Ishikawa (cell line): ENCODE measurements around the gene POLQ.

Experiments used
- CEBPB ChIP-seq: IDR thresholded peaks from 2 replicates; pipeline ENCODE4 v1.6.1; 2012
- CREB1 ChIP-seq: IDR thresholded peaks from 2 replicates; pipeline ENCODE4 v1.6.1; 2012; ENCODE audit warnings: low read depth
- EGR1 ChIP-seq: IDR thresholded peaks from 2 replicates; pipeline ENCODE4 v1.6.1; 2012
- EP300 ChIP-seq: IDR thresholded peaks from 2 replicates; pipeline ENCODE4 v1.6.1; 2012; ENCODE audit warnings: borderline replicate concordance
- FOXM1 ChIP-seq: IDR thresholded peaks from 2 replicates; pipeline ENCODE4 v1.6.1; 2012; ENCODE audit warnings: low read depth, borderline replicate concordance
- NFIC ChIP-seq: IDR thresholded peaks from 2 replicates; pipeline ENCODE4 v1.6.1; 2012
- RAD21 ChIP-seq: IDR thresholded peaks from 2 replicates; pipeline ENCODE4 v1.6.1; 2012; ENCODE audit warnings: low read depth
- REST ChIP-seq: IDR thresholded peaks from 2 replicates; pipeline ENCODE4 v1.6.1; 2012; ENCODE audit warnings: low read depth, mild to moderate bottlenecking
- TAF1 ChIP-seq: IDR thresholded peaks from 2 replicates; pipeline ENCODE4 v1.6.1; 2012; ENCODE audit warnings: low read depth, mild to moderate bottlenecking
- TCF12 ChIP-seq: IDR thresholded peaks from 2 replicates; pipeline ENCODE4 v1.6.1; 2012; ENCODE audit warnings: low read depth
- TEAD4 ChIP-seq: IDR thresholded peaks from 2 replicates; pipeline ENCODE4 v1.6.1; 2012
- YY1 ChIP-seq: IDR thresholded peaks from 2 replicates; pipeline ENCODE4 v1.6.1; 2012; ENCODE audit warnings: low read depth
- ZBTB7A ChIP-seq: IDR thresholded peaks from 2 replicates; pipeline ENCODE4 v1.6.1; 2012; ENCODE audit warnings: low read depth
- TF ChIP-seq, protein P1 (sequence below): IDR thresholded peaks from 2 replicates; pipeline ENCODE4 v1.6.1; 2012
- TF ChIP-seq, protein P2 (sequence below): IDR thresholded peaks from 2 replicates; pipeline ENCODE4 v1.6.1; 2012

POLQ gene

GRCh38 chr3:121488628-121489027, 57.2 kb downstream of the POLQ start:
- TF ChIP-seq CEBPB (no peak), YY1 (no peak), RAD21 (no peak), EGR1 (no peak)

DNA sequence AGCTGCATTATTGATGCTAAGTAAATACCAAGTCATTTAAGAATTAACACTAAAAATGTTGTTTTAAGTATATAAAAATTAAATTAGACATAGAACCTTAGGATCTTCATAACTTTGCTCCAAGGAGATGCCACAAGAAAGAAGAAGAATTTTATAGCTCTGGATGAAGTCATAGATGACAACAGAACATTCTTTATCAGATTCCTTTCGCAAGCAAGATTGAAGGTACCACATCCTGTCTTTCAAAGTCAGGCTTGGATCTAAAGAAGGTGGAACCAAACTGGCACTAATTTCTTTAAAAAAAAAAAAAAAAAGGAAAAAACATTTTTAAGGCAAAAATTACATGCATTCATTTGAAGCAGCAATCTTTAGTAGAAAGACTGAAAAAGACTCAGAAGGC, 62.5 kb downstream of the POLQ start:
- TF ChIP-seq YY1: no peak
- no peak for TF ChIP-seq FOXM1
- no peak for TF ChIP-seq EP300
- no peak for TF ChIP-seq CREB1
- TF ChIP-seq, protein P1, sequence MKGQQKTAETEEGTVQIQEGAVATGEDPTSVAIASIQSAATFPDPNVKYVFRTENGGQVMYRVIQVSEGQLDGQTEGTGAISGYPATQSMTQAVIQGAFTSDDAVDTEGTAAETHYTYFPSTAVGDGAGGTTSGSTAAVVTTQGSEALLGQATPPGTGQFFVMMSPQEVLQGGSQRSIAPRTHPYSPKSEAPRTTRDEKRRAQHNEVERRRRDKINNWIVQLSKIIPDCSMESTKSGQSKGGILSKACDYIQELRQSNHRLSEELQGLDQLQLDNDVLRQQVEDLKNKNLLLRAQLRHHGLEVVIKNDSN: no peak
- no peak for TF ChIP-seq ZBTB7A

GRCh38 chr3:121482660-121483059, 63.1 kb downstream of the POLQ start:
- no peak for TF ChIP-seq ZBTB7A

DNA sequence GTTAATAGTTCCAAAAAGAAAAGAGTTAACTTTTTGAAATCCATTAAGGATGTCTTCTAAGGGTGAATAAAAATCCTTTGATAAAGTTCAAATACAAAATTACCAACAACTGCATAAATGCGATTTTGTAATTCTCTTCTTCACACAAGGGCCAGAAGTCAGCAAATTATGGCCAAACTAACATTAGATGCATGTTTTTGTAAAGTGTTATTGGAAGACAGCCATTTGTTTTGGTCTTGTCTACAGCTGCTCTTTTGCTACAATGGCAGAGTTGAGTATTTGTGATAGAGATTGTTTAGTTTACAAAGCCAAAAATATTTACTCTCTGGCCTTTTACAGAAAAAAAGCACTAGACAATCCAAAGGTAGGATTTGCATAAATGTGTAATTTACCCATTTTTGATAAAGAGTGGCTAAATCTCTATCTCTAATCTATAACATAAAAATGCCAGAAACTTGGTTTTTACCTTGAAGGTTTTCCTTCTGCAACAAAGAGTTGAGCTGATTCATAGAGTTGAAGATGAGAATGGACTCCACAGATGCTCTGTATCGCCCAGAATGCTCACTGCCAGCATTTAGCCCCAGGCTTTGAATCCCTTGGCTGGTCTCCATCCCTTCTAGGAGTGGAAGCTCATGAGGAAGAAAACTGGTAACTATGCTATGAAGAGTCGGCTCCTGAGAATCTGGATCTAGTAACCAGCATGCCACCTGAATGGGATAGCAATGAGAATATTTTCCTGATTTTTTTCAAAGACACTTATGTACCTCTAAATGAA, 64.5 kb downstream of the POLQ start:
- no peak for TF ChIP-seq TEAD4
- TF ChIP-seq REST: no peak
- TF ChIP-seq CEBPB: no peak
- TF ChIP-seq RAD21: no peak
- TF ChIP-seq, protein P1: no peak
- TF ChIP-seq TCF12: no peak
- TF ChIP-seq EP300: no peak
- no peak for TF ChIP-seq TAF1
- TF ChIP-seq, protein P2, sequence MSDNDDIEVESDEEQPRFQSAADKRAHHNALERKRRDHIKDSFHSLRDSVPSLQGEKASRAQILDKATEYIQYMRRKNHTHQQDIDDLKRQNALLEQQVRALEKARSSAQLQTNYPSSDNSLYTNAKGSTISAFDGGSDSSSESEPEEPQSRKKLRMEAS: no peak
- TF ChIP-seq YY1: no peak

DNA sequence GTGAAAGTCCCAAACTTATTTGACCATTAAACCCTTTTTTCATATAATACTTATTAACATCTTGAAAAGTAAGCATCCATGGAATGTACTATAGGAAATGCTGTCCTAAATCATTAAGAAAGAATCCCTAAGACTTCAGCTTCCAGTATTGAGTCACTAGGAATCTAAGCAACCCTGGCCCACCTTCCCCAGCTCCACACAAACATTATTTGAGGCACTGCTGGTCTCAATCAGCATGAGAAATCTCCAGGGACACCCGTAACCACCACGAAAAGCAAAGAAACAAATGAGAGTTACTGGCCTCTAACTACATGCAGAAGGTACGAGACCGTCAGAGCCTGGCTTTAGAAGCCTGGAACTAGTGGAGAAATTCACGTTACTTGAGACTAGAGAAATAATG, 68.2 kb downstream of the POLQ start:
- no peak for TF ChIP-seq TAF1
- TF ChIP-seq CREB1: no peak
- TF ChIP-seq NFIC: no peak
- no peak for TF ChIP-seq ZBTB7A
- TF ChIP-seq EP300: no peak
- no peak for TF ChIP-seq REST
- TF ChIP-seq, protein P1: no peak
- TF ChIP-seq, protein P2: no peak
- TF ChIP-seq CEBPB: no peak
- TF ChIP-seq FOXM1: no peak
- no peak for TF ChIP-seq EGR1
- no peak for TF ChIP-seq RAD21

GRCh38 chr3:121473001-121473400, 72.8 kb downstream of the POLQ start:
- TF ChIP-seq YY1 (no peak), REST (no peak), TEAD4 (no peak), FOXM1 (no peak), RAD21 (no peak), CEBPB (no peak), NFIC (no peak), TAF1 (no peak), EP300 (no peak), ZBTB7A (no peak), EGR1 (no peak), TCF12 (no peak), CREB1 (no peak)
- TF ChIP-seq, protein P1: no peak
- TF ChIP-seq, protein P2: no peak
